ENCODE results near the gene LAMA5. TPM values are rescaled to one million over a fixed set of nuclear protein-coding genes. Genes with fewer than 3 reads are reported as not detected.

The LAMA5 gene
- total RNA-seq, 1 donor from 2014 or later, result 232 TPM

- DNase-seq (ENCODE audit: low spot score) (no peak), ATAC-seq (no peak)
- intact Hi-C loops (cut with DNase I), result no loop called here
Measured at GRCh38 chr20:62363920-62364851, 2.9 kb downstream of the LAMA5 start.

GRCh38 chr20:62362991-62363919 lies 3.9 kb downstream of the LAMA5 start:
- intact Hi-C loops (cut with DNase I), result no loop called here

GRCh38 chr20:62362590-62362940 lies 4.5 kb downstream of the LAMA5 start:
- DNase-seq (ENCODE audit: low spot score) (no peak), ATAC-seq (no peak)
- intact Hi-C loops (cut with DNase I), result no loop called here

More at GRCh38 chr20:62362991-62363919, 3.9 kb downstream of the LAMA5 start:
- DNase-seq (ENCODE audit: low spot score), result no peak
- ATAC-seq, result no peak

- ATAC-seq (no peak), DNase-seq (ENCODE audit: low spot score) (no peak)
- intact Hi-C loops (cut with DNase I), result no loop called here
Measured at GRCh38 chr20:62361799-62362589, 5.1 kb downstream of the LAMA5 start.

- DNase-seq (ENCODE audit: low spot score) (no peak), ATAC-seq (no peak)
- intact Hi-C loops (cut with DNase I), result no loop called here
Measured at GRCh38 chr20:62360854-62361798, 6.0 kb downstream of the LAMA5 start.

GRCh38 chr20:62359491-62360121 lies 7.5 kb downstream of the LAMA5 start:
- intact Hi-C loops (cut with DNase I), result loop anchor here (5.0 kb wide), 1 partner anchor 177 kb away; the partner anchor contains the start of gene MTG2
- DNase-seq (ENCODE audit: low spot score) (no peak), ATAC-seq (no peak)

- no peak for DNase-seq (ENCODE audit: low spot score)
- ATAC-seq, result no peak
- intact Hi-C loops (cut with DNase I), result loop anchor here (5.0 kb wide), 1 partner anchor 177 kb away; the partner anchor contains the start of gene MTG2
Measured at GRCh38 chr20:62359043-62359490, 8.0 kb downstream of the LAMA5 start.

- intact Hi-C loops (cut with DNase I), result loop anchor here (5.0 kb wide), 1 partner anchor 176 kb away; the partner anchor contains the start of gene MTG2
- ATAC-seq (no peak), DNase-seq (ENCODE audit: low spot score) (no peak)
Measured at GRCh38 chr20:62358171-62359042, 8.7 kb downstream of the LAMA5 start.

- DNase-seq (ENCODE audit: low spot score) (no peak), ATAC-seq (no peak)
- intact Hi-C loops (cut with DNase I), result loop anchor here (5.0 kb wide), 1 partner anchor 175 kb away; the partner anchor contains the start of gene MTG2
Measured at GRCh38 chr20:62357681-62358080, 9.4 kb downstream of the LAMA5 start.

- ATAC-seq, result peak; percentile 9
- DNase-seq (ENCODE audit: low spot score), result no peak
- intact Hi-C loops (cut with DNase I), result loop anchor here (5.0 kb wide), 1 partner anchor 175 kb away; the partner anchor contains the start of gene MTG2
Measured at GRCh38 chr20:62357187-62357667, 9.9 kb downstream of the LAMA5 start.

GRCh38 chr20:62356589-62357186 lies 10.4 kb downstream of the LAMA5 start:
- intact Hi-C loops (cut with DNase I), result loop anchor here (5.0 kb wide), 1 partner anchor 174 kb away; the partner anchor contains the start of gene MTG2
- DNase-seq (ENCODE audit: low spot score), result no peak
- ATAC-seq, result no peak

GRCh38 chr20:62355878-62356588 lies 11.1 kb downstream of the LAMA5 start:
- intact Hi-C loops (cut with DNase I), result loop anchor here (5.0 kb wide), 1 partner anchor 174 kb away; the partner anchor contains the start of gene MTG2
- DNase-seq (ENCODE audit: low spot score) (no peak), ATAC-seq (peak; percentile 34)

GRCh38 chr20:62355516-62355877 lies 11.6 kb downstream of the LAMA5 start:
- ATAC-seq (peak; percentile 62), DNase-seq (ENCODE audit: low spot score) (no peak)
- intact Hi-C loops (cut with DNase I), result loop anchor here (5.0 kb wide), 1 partner anchor 173 kb away; the partner anchor contains the start of gene MTG2

- intact Hi-C loops (cut with DNase I), result loop anchor here (5.0 kb wide), 1 partner anchor 173 kb away; the partner anchor contains the start of gene MTG2
- ATAC-seq (no peak), DNase-seq (ENCODE audit: low spot score) (no peak)
Measured at GRCh38 chr20:62354811-62355341, 12.2 kb downstream of the LAMA5 start.
